GM11168 (cell line): Measurements from ENCODE around the gene CLEC16A.

ENCODE experiments used
- in situ Hi-C: fragments of 300-500 bp; cut with MboI; formaldehyde crosslinking; loops from one replicate; pipeline ENCODE4 v1.12.0; 2022; ENCODE audit warnings: low sequenced_read_pairs; ENCODE audit not compliant: unreplicated experiment

Gene CLEC16A

GRCh38 chr16:11179574-11179973 is 235.2 kb downstream of the CLEC16A start:
- in situ Hi-C loops, result no loop called here

GRCh38 chr16:11180489-11180888 is 236.1 kb downstream of the CLEC16A start:
- in situ Hi-C loops, result no loop called here

- in situ Hi-C loops, result no loop called here
These were observed 237.0 kb downstream of the CLEC16A start for GRCh38 chr16:11181242-11181898.

- in situ Hi-C loops, result no loop called here
These were observed 237.5 kb downstream of the CLEC16A start for GRCh38 chr16:11181899-11182279.

GRCh38 chr16:11182411-11182810 is 238.0 kb downstream of the CLEC16A start:
- in situ Hi-C loops, result no loop called here

GRCh38 chr16:11183035-11183812 is 238.9 kb downstream of the CLEC16A start:
- in situ Hi-C loops, result no loop called here

DNA sequence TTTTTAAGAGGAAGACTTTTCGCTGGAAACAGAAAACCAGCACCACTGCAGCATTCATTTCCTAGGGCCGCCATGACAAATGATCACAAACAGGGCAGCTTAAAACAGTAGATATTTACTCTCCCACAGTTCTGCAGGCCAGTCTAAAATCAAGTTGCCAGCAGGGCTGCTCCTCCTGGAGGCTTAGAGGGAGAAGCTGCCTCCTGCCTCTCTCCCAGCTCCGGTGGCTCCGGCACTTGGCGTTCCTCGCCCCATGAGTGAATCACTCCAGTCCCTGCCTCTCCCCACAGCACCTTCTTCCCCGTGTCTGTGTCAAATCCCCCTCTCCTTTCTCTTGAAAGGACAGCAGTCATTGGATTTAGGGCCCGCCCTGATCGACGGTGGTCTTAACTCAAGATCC is 239.6 kb downstream of the CLEC16A start:
- in situ Hi-C loops, result no loop called here

GRCh38 chr16:11187522-11188023 is 243.2 kb downstream of the CLEC16A start:
- in situ Hi-C loops, result no loop called here

DNA sequence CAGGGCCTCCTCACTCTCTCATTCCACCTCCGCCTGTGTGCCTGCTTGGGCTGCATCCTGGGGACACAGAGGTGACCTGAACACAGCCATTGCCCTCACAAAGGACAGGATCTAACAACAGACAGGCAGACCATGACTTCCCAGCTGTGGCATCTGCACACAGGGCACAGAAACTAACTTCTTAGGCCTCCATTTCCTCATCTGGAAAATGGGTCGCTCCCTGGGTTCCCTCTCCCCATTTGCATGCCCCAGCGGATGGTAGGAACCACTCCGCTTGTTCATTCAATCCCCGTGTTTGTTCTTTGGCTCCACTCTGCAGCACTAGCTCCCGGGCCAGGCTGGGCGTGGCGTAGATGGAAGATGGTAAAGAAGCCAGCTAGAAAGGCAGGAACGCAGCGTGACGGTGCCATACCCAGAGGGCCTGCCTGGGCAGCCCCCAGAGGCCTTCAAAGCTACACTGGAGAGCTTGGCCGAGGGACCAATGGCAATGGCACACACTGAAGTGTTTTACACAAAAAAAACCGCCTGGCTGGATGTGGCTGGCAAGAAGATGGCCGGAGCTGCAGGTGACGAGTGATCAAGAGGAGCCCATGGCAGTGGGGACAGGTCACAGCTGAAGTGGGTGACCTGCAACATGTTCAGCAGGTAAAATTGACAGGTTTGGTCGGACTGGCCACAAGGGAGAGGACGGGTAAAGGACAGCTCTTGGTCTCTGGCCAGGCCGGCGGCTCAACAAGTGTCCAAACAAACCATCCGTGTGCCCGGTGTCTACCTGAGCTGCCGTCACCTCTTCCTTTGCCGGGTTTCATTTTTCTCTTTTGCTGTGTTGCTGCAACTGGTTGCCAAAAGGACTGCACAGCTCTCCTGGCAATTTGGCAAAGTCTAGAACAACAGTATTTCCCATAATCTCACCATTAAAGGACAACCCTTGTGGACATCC is 244.7 kb downstream of the CLEC16A start:
- in situ Hi-C loops, result no loop called here

- in situ Hi-C loops, result no loop called here
These were observed 246.5 kb downstream of the CLEC16A start for GRCh38 chr16:11190588-11191560.

DNA sequence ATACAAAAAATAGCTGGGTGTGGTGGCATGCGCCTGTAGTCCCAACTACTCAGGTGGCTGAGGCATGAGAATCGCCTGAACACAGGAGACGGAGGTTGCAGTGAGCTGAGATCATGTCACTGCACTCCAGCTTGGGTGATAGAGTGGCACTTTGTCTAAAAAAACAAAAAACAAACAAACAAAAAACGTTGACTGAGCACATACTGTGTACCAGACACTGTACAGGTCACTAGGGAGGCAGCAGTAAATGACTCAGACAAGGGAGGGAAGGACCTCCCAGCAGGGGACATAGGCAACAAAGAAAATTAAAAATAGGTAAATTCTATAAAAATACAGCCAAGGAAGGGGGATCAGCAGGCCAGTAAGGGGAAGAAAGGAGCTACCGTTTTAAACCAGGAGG is 247.3 kb downstream of the CLEC16A start:
- in situ Hi-C loops, result no loop called here

GRCh38 chr16:11193494-11193893 is 249.1 kb downstream of the CLEC16A start:
- in situ Hi-C loops, result no loop called here

DNA sequence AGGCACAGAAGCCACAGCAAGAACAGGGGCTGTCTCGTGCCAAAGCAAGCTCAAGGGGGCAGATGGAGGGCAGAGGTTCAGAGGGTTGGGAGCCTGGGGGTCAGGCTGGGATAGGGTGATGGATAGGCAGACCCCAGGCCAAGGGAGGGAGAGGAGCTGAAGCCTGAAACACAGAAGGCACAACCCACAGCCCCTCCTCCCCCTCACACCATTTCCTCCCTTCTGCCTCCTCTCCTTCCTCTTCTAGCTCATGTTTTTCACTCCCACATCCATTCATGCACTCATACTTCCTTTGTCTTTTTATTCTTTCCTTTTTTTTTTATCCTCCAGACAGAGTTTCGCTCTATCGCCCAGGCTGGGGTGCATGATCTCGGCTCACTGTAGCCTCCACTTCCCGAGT is 250.5 kb downstream of the CLEC16A start:
- in situ Hi-C loops, result no loop called here

GRCh38 chr16:11196286-11196828 is 252.0 kb downstream of the CLEC16A start:
- in situ Hi-C loops, result no loop called here

- in situ Hi-C loops, result no loop called here
These were observed 254.0 kb downstream of the CLEC16A start for GRCh38 chr16:11198375-11198774.

DNA sequence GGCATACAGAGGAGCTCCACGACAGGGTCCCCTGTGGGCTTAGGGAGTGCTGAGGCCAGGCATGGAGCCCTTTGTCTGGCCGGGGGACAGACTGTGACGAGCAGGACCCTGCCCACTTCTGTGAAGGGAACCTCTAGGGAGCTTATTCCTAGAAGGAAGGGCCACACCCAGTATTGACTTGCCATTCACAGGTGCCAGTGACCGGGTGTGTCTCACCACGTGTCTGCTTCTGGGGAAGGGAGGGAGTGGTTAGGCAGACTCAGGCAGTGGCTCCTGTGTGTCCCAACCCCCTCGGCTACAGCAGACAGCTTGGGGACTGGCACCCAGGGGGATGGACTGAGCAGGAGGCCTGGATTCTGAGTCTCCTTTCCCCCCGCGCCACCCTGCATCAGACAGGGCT is 254.5 kb downstream of the CLEC16A start:
- in situ Hi-C loops, result no loop called here

GRCh38 chr16:11200592-11200991 is 256.2 kb downstream of the CLEC16A start:
- in situ Hi-C loops, result no loop called here

DNA sequence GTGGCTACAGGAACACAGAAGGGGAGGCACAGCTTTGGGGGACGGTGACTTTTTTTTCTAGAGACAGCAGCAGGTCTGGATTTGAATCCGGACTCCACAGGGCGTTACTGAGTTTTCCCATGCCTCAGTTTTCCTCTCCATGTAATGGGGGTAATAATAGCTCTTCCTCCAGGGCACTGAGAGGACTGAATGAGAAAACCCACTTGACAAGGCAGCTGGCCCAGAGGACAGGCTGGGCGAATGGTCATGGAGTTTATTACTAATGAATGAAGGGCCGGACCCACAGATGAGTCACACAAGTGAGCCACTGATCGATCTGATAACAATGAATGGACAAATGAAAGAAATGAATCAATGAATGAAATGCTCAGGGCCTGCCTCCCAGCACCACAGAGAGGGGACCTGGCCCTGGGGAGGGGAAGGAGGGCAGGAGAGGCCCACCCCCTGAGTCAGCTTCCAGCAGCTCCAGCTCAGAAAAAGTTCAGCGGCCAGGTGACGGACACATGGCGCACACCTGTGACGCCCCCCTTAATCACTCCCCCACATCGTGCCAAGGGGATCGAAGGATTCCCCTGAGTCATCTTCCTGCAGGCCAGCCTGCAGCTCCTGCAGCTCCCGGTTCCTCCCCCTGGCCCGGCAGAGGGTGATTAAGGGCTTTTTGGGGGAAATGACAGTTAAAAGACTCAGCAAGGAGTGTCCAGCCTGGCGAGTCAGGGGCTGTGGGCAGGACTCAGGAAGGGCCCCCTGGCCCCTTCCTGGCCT is 257.3 kb downstream of the CLEC16A start:
- in situ Hi-C loops, result no loop called here
